H9 (cell line): ENCODE results near the gene TIMM17A. TPM values are rescaled to one million over a fixed set of nuclear protein-coding genes. Genes with fewer than 3 reads are reported as not detected.

Source experiments
- DNase-seq: peaks from one replicate; pipeline ENCODE4 v3.0.0-alpha.2; 2017
- H2AFZ ChIP-seq: one replicate; pipeline ENCODE4 v1.6.1; 2013; ENCODE audit warnings: mild to moderate bottlenecking, low read length, control low read depth, moderate library complexity
- H2AK5ac ChIP-seq: 2 replicates; pipeline ENCODE4 v1.6.1; 2013; ENCODE audit warnings: low read length, control low read depth, mixed read lengths; ENCODE audit not compliant: insufficient read length
- H2BK120ac ChIP-seq: one replicate; pipeline ENCODE4 v1.6.1; 2013; ENCODE audit warnings: low read depth, mild to moderate bottlenecking, low read length, control low read depth, inconsistent platforms; ENCODE audit not compliant: poor library complexity, severe bottlenecking
- H2BK12ac ChIP-seq: 2 replicates; pipeline ENCODE4 v1.6.1; 2013; ENCODE audit warnings: low read length, control low read depth, mixed read lengths, low read depth; ENCODE audit not compliant: insufficient read length
- H2BK15ac ChIP-seq: 2 replicates; pipeline ENCODE4 v1.6.1; 2013; ENCODE audit warnings: low read depth, low read length, control low read depth
- H2BK20ac ChIP-seq: one replicate; pipeline ENCODE4 v1.6.1; 2013; ENCODE audit warnings: low read depth, mild to moderate bottlenecking, low read length, control low read depth, inconsistent platforms; ENCODE audit not compliant: poor library complexity, severe bottlenecking
- H2BK5ac ChIP-seq: 2 replicates; pipeline ENCODE4 v1.6.1; 2013; ENCODE audit warnings: low read length, control low read depth, mixed read lengths; ENCODE audit not compliant: insufficient read length
- H3K14ac ChIP-seq: 2 replicates; pipeline ENCODE4 v1.6.1; 2013; ENCODE audit warnings: low read length, control low read depth; ENCODE audit not compliant: insufficient read depth
- H3K18ac ChIP-seq: 2 replicates; pipeline ENCODE4 v1.6.1; 2013; ENCODE audit warnings: low read depth, mild to moderate bottlenecking, mixed read lengths, low read length, control low read depth; ENCODE audit not compliant: insufficient read length
- H3K23ac ChIP-seq: 2 replicates; pipeline ENCODE4 v1.6.1; 2013; ENCODE audit warnings: low read length, control low read depth, mixed read lengths, low read depth; ENCODE audit not compliant: insufficient read length
- H3K23me2 ChIP-seq: 2 replicates; pipeline ENCODE4 v1.6.1; 2013; ENCODE audit warnings: low read depth, mild to moderate bottlenecking, mixed read lengths, low read length, control low read depth; ENCODE audit not compliant: insufficient read length, poor library complexity, severe bottlenecking
- H3K27ac ChIP-seq: 2 replicates; pipeline ENCODE4 v1.5.1; 2013; ENCODE audit warnings: low read length, control low read depth, mixed read lengths, low read depth; ENCODE audit not compliant: insufficient read length
- H3K27me3 ChIP-seq: 2 replicates; pipeline ENCODE4 v1.6.1; 2013; ENCODE audit warnings: low read length, control low read depth, inconsistent platforms; ENCODE audit not compliant: insufficient read depth
- H3K4ac ChIP-seq: 2 replicates; pipeline ENCODE4 v1.6.1; 2013; ENCODE audit warnings: low read depth, mild to moderate bottlenecking, control low read depth, inconsistent platforms, low read length, moderate library complexity
- H3K4me1 ChIP-seq: 2 replicates; pipeline ENCODE4 v1.6.1; 2013; ENCODE audit warnings: low read length, control low read depth, inconsistent platforms; ENCODE audit not compliant: insufficient read depth
- H3K4me2 ChIP-seq: 2 replicates; pipeline ENCODE4 v1.6.1; 2013; ENCODE audit warnings: low read length, control low read depth, mixed read lengths; ENCODE audit not compliant: insufficient read length, insufficient read depth
- H3K56ac ChIP-seq: 2 replicates; pipeline ENCODE4 v1.6.1; 2013; ENCODE audit warnings: low read depth, mild to moderate bottlenecking, mixed read lengths, low read length, control low read depth; ENCODE audit not compliant: insufficient read length
- H3K79me1 ChIP-seq: 2 replicates; pipeline ENCODE4 v1.6.1; 2013; ENCODE audit warnings: low read depth, mild to moderate bottlenecking, moderate library complexity, low read length, control low read depth, inconsistent platforms; ENCODE audit not compliant: insufficient read depth, poor library complexity, severe bottlenecking
- H3K79me2 ChIP-seq: 2 replicates; pipeline ENCODE4 v1.6.1; 2013; ENCODE audit warnings: low read length, control low read depth, inconsistent platforms; ENCODE audit not compliant: insufficient read depth
- H3K9ac ChIP-seq: 2 replicates; pipeline ENCODE4 v1.6.1; 2013; ENCODE audit warnings: low read length, control low read depth, mixed read lengths; ENCODE audit not compliant: insufficient read length; ENCODE audit errors: extremely low read depth
- H3K9me3 ChIP-seq: one replicate; pipeline ENCODE4 v1.6.1; 2013; ENCODE audit warnings: low read depth, low read length, inconsistent platforms; ENCODE audit not compliant: control insufficient read depth
- H3T11ph ChIP-seq: one replicate; pipeline ENCODE4 v1.6.1; 2013; ENCODE audit warnings: mild to moderate bottlenecking, low read length, control low read depth, inconsistent platforms
- H4K20me1 ChIP-seq: one replicate; pipeline ENCODE4 v1.6.1; 2013; ENCODE audit not compliant: control insufficient read depth, insufficient read length, insufficient read depth
- H4K5ac ChIP-seq: 2 replicates; pipeline ENCODE4 v1.6.1; 2013; ENCODE audit warnings: low read depth, mild to moderate bottlenecking, mixed read lengths, low read length, control low read depth; ENCODE audit not compliant: insufficient read length
- H4K8ac ChIP-seq: replicated peaks from 2 replicates; pipeline ENCODE4 v1.6.1; 2013; ENCODE audit warnings: low read length, control low read depth, mixed read lengths, low read depth; ENCODE audit not compliant: insufficient read length
- H4K91ac ChIP-seq: 2 replicates; pipeline ENCODE4 v1.6.1; 2013; ENCODE audit warnings: low read depth, mild to moderate bottlenecking, moderate library complexity, mixed read lengths, low read length, control low read depth; ENCODE audit not compliant: insufficient read length
- H3K27ac Mint-ChIP-seq, 3 experiments: 2 replicates in 2 of 3; 3 replicates in 1 of 3; pipeline ENCODE4 v1.8.0; 2020 to 2021; ENCODE audit warnings: mixed read lengths in 3 of 3, mild to moderate bottlenecking in 1 of 3, moderate library complexity in 1 of 3
- H3K27me3 Mint-ChIP-seq: 2 replicates; pipeline ENCODE4 v1.8.0; 2021; ENCODE audit warnings: low read depth, mild to moderate bottlenecking, moderate library complexity, mixed read lengths
- H3K36me3 Mint-ChIP-seq, 3 experiments: 2 replicates in 2 of 3; 3 replicates in 1 of 3; pipeline ENCODE4 v1.8.0; 2020 to 2021; ENCODE audit warnings: low read depth in 3 of 3, mixed read lengths in 3 of 3; ENCODE audit not compliant: insufficient read depth in 1 of 3
- H3K4me1 Mint-ChIP-seq, 2 experiments: 2 replicates each; pipeline ENCODE4 v1.8.0; 2020; ENCODE audit warnings: mixed read lengths in 2 of 2
- H3K4me3 Mint-ChIP-seq, 2 experiments: 2 replicates in 1 of 2; 3 replicates in 1 of 2; pipeline ENCODE4 v1.8.0; 2020 to 2021; ENCODE audit warnings: mild to moderate bottlenecking in 2 of 2, mixed read lengths in 2 of 2, moderate library complexity in 1 of 2
- H3K9me3 Mint-ChIP-seq, 2 experiments: 2 replicates in 1 of 2; 3 replicates in 1 of 2; pipeline ENCODE4 v1.8.0; 2020; ENCODE audit warnings: mild to moderate bottlenecking in 2 of 2, mixed read lengths in 2 of 2, moderate library complexity in 1 of 2
- CTCF ChIP-seq: fragments of 200-600 bp; sonication (generic); conservative IDR thresholded peaks from 3 replicates; pipeline ENCODE4 v1.8.0; 2021; ENCODE audit warnings: antibody characterized with exemption, mild to moderate bottlenecking
- WGBS: extraction: QIAGEN DNeasy Blood & Tissue Kit; methylation state at CpG from one replicate; pipeline ENCODE4 v1.1.7; 2013; ENCODE audit warnings: missing lambda C conversion rate, low lambda C conversion rate, mixed read lengths; ENCODE audit not compliant: insufficient read length; ENCODE audit errors: extremely low coverage; 5-methylcytosine and 5-hydroxymethylcytosine counted together
- total RNA-seq: library from RNA; stranded (reverse); gene quantifications from 2 replicates; pipeline ENCODE4 v1.2.1, GENCODE V29; 2021

TIMM17A gene
- total RNA-seq, 1 experiment from 2014 or later, result 60.9 TPM

GRCh38 chr1:201955729-201956143 lies 433 bp downstream of the TIMM17A start:
- no peak for DNase-seq

More at GRCh38 chr1:201955729-201956143, 433 bp downstream of the TIMM17A start:
- no peak overlapping the region for H2BK120ac ChIP-seq
- Mint-ChIP-seq H3K4me3 (peak overlapping the region; percentile 97 to 99), H3K4me1 (peaks cover 6 to 16% of the 10 kb centered on the region in 2 experiments), H3K27me3 (no peaks in the 10 kb centered on the region; the same call in 1 of the 2 replicates), H3K9me3 (no peaks in the 10 kb centered on the region), H3K27ac (peak overlapping the region; percentile 65 to 99 (median 99)), H3K36me3 (peaks cover 18 to 33% (median 29%) of the 10 kb centered on the region in 3 experiments)
- H2BK20ac ChIP-seq, result no peak overlapping the region
- H3K14ac ChIP-seq, result peak overlapping the region; percentile 75
- no peak overlapping the region for H3K23ac ChIP-seq
- no peak overlapping the region for H2AFZ ChIP-seq
- H3T11ph ChIP-seq, result no peak overlapping the region
- H2AK5ac ChIP-seq, result no peak overlapping the region
- H2BK15ac ChIP-seq, result no peak overlapping the region
- H4K20me1 ChIP-seq, result no peaks in the 10 kb centered on the region
- peak overlapping the region; percentile 1 for H2BK5ac ChIP-seq
- H3K9me3 ChIP-seq, result no peaks in the 10 kb centered on the region
- H3K4me2 ChIP-seq, result peak overlapping the region; percentile 78
- peak overlapping the region; percentile 29 for H4K5ac ChIP-seq
- no peak overlapping the region for H3K4ac ChIP-seq
- peak overlapping the region; percentile 98 for H3K9ac ChIP-seq
- H3K18ac ChIP-seq, result peak overlapping the region; percentile 76
- H3K79me1 ChIP-seq, result no peaks in the 10 kb centered on the region
- TF ChIP-seq CTCF, result no peak
- peak overlapping the region; percentile 29 for H3K56ac ChIP-seq
- H2BK12ac ChIP-seq, result no peak overlapping the region
- H3K27ac ChIP-seq, result no peak overlapping the region
- H3K79me2 ChIP-seq, result peaks cover 11% of the 10 kb centered on the region; the same call in 1 of the 2 replicates
- H3K23me2 ChIP-seq, result no peaks in the 10 kb centered on the region
- H4K91ac ChIP-seq, result no peak overlapping the region
- H4K8ac ChIP-seq, result peak overlapping the region; percentile 2
- no peaks in the 10 kb centered on the region for H3K4me1 ChIP-seq
- no CpG with 5 or more reads among the region's 17 CpGs for WGBS
- H3K27me3 ChIP-seq, result no peaks in the 10 kb centered on the region
